ENCODE measurements around the gene LCN10. TPM values are rescaled to one million over a fixed set of nuclear protein-coding genes. Genes with fewer than 3 reads are reported as not detected.

The LCN10 gene
- total RNA-seq, 1 donor from 2014 or later: not detected

- H3K4me3 ChIP-seq (ENCODE audit: low read depth, low read length): no peak overlapping the region
- DNase-seq (ENCODE audit: low read depth): no peak
- no peak for TF ChIP-seq CTCF (conservative IDR thresholded peaks at IDR 0.05; ENCODE audit: low read depth, low read length)
Observed at GRCh38 chr9:136776947-136777346, 34.2 kb upstream of the LCN10 start.

- no peak for TF ChIP-seq CTCF (conservative IDR thresholded peaks at IDR 0.05; ENCODE audit: low read depth, low read length)
Observed at GRCh38 chr9:136775191-136775590, 32.5 kb upstream of the LCN10 start.

GRCh38 chr9:136774416-136775045 is 31.8 kb upstream of the LCN10 start:
- no peak for DNase-seq (ENCODE audit: low read depth)
- no peak overlapping the region for H3K4me3 ChIP-seq (ENCODE audit: low read depth, low read length)
- TF ChIP-seq CTCF (conservative IDR thresholded peaks at IDR 0.05; ENCODE audit: low read depth, low read length): no peak

More at GRCh38 chr9:136775191-136775590, 32.5 kb upstream of the LCN10 start:
- no peak for DNase-seq (ENCODE audit: low read depth)
- H3K4me3 ChIP-seq (ENCODE audit: low read depth, low read length): no peak overlapping the region

- TF ChIP-seq CTCF (conservative IDR thresholded peaks at IDR 0.05; ENCODE audit: low read depth, low read length): no peak
- H3K4me3 ChIP-seq (ENCODE audit: low read depth, low read length): no peak overlapping the region
- no peak for DNase-seq (ENCODE audit: low read depth)
Observed at GRCh38 chr9:136773386-136774044, 30.8 kb upstream of the LCN10 start.

- H3K4me3 ChIP-seq (ENCODE audit: low read depth, low read length): no peak overlapping the region
- no peak for DNase-seq (ENCODE audit: low read depth)
- no peak for TF ChIP-seq CTCF (conservative IDR thresholded peaks at IDR 0.05; ENCODE audit: low read depth, low read length)
Observed at GRCh38 chr9:136771907-136772415, 29.2 kb upstream of the LCN10 start.

GRCh38 chr9:136769710-136770191 is 27.0 kb upstream of the LCN10 start:
- TF ChIP-seq CTCF (conservative IDR thresholded peaks at IDR 0.05; ENCODE audit: low read depth, low read length): peak; percentile 59
- no peak for DNase-seq (ENCODE audit: low read depth)
- H3K4me3 ChIP-seq (ENCODE audit: low read depth, low read length): no peak overlapping the region

All from epithelial cell of proximal tubule (primary cell).